Transverse colon (tissue), 4 donors: ENCODE measurements around the gene ELAVL1. TPM values are rescaled to one million over a fixed set of nuclear protein-coding genes. Genes with fewer than 3 reads are reported as not detected.
A peak's percentile ranks its signal among the peaks of the same experiment; 100 is the strongest.

Experiments
- DNase-seq: peaks from one replicate; pipeline ENCODE4 v3.0.0-alpha.2; 2019
- H3K27ac ChIP-seq, 4 donors: fragments of 200-600 bp; sonication (generic); 2 replicates each; pipeline ENCODE4 v1.5.1; 2016 to 2018; ENCODE audit warnings: inconsistent platforms in 4 of 4
- H3K27me3 ChIP-seq: fragments of 200-600 bp; sonication (generic); 2 replicates; pipeline ENCODE4 v1.5.1; 2017; ENCODE audit warnings: inconsistent platforms
- H3K36me3 ChIP-seq, 4 donors: fragments of 200-600 bp; sonication (generic); 2 replicates each; pipeline ENCODE4 v1.5.1; 2017 to 2019; ENCODE audit warnings: inconsistent platforms in 4 of 4
- H3K4me1 ChIP-seq, 4 donors: fragments of 200-600 bp; sonication (generic); 2 replicates each; pipeline ENCODE4 v1.5.1; 2017 to 2020; ENCODE audit warnings: inconsistent platforms in 4 of 4
- H3K4me3 ChIP-seq, 4 donors: fragments of 200-600 bp; sonication (generic); 1 replicate in 1 of 4; 2 replicates in 3 of 4; pipeline versions ENCODE4 v1.5.1 to v1.6.1; 2017 to 2019; ENCODE audit warnings: inconsistent platforms in 4 of 4
- H3K9me3 ChIP-seq, 2 donors: fragments of 200-600 bp; sonication (generic); 2 replicates each; pipeline ENCODE4 v1.5.1; 2017 to 2019; ENCODE audit warnings: inconsistent platforms in 2 of 2
- EP300 ChIP-seq: sonication (generic); formaldehyde crosslinking; IDR thresholded peaks from one replicate; pipeline ENCODE4 v1.6.1; 2017; ENCODE audit warnings: antibody characterized with exemption, low read depth
- POLR2A ChIP-seq: fragments of 450-650 bp; IDR thresholded peaks from one replicate; pipeline ENCODE4 v1.6.1; 2016; ENCODE audit warnings: antibody characterized with exemption, mild to moderate bottlenecking, moderate library complexity
- POLR2AphosphoS5 ChIP-seq, 3 donors: sonication (generic); formaldehyde crosslinking; IDR thresholded peaks; one replicate each; pipeline ENCODE4 v1.6.1; 2016; ENCODE audit warnings: antibody characterized with exemption in 3 of 3
- WGBS, 2 donors: methylation state at CpG; one replicate each; pipeline ENCODE4 v1.1.5; 2018; ENCODE audit warnings: low coverage in 1 of 2; 5-methylcytosine and 5-hydroxymethylcytosine counted together
- in situ Hi-C, 4 donors: fragments of 200-750 bp; cut with MboI; loops; one replicate each; pipeline versions ENCODE4 v1.15.0 to v1.15.1; 2017; ENCODE audit warnings: low sequenced_read_pairs in 3 of 4, low pct_ligation_motif_present in 1 of 4, low pct_unique_long_range_greater_than_20kb in 1 of 4
- intact Hi-C: fragments of 100-400 bp; cut with DNase I; formaldehyde crosslinking; loops from one replicate; pipeline ENCODE4 v1.15.1; 2023; ENCODE audit warnings: low total_unique reads
- total RNA-seq, 4 donors: library from RNA; depleted of rRNA; stranded (reverse); fragments of >200 nt; gene quantifications; one replicate each; pipeline ENCODE4 v1.1.0, GENCODE V29; 2016
- TF ChIP-seq, protein P1 (sequence below), 5 experiments: fragments of 200-600 bp in 3 of 5; fragments of 450-650 bp in 2 of 5; sonication (generic) in 3 of 5; IDR thresholded peaks; 1 replicate in 2 of 5; 2 replicates in 3 of 5; pipeline ENCODE4 v1.5.1; 2016 to 2017; ENCODE audit warnings: antibody characterized with exemption in 5 of 5, inconsistent platforms in 3 of 5, mild to moderate bottlenecking in 2 of 5, moderate library complexity in 1 of 5

ELAVL1 gene
- total RNA-seq, 4 donors from 2014 or later: 11.9 to 101 (median 22.4) TPM

DNA sequence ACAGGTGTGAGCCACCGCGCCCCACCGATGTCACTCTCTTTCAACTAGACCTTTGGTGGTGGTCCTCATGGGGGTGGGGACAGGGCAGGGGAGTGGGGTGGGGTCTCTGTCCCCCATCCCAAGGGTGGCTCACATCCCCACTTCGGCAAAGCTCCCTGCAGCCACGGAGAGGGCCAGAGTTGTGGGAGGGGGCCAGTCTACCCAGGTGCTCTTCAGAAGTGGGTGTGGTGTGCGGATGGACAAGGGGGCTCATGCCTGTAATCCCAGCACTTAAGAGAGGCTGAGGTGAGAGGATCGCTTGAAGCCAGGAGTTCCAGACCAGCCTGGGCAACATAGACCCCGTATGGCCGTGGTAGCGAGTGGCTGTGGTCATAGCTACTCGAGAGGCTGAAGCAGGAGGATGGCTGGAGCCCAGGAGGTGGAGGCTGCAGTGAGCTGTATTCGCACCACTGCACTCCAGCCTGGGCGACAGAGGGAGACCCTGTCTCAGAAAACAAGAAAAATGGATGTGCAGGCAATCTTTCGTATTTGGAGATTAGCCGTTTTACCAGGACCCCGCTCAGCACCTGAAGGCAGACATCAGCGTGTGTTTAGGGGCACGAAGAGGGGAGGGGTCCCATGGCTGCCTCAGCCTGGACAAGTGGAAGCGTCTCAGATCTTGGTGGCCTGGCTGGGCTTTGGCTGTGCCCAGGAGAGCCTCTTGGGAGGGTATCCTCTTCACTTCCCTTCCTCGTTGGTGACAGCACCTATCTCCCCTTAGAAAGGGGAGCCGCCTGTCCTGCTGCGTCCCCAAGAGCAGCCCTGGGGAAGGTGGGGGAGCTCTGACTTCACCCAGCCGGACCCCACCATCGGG is 90.0 kb downstream of the ELAVL1 start:
- WGBS, 2 donors: 42% methylated on average over 23 of the region's 24 CpGs; no CpG with 5 or more reads in 1 of the 2 donors
- peak overlapping the region in 2 of 4 donors; percentile 33 to 41 for H3K4me3 ChIP-seq
- intact Hi-C loops (no loop called here), in situ Hi-C loops (no loop called here)
- peaks cover 59% of the 10 kb centered on the region for H3K27me3 ChIP-seq
- no peak overlapping the region for H3K27ac ChIP-seq
- peaks cover 0 to 24% (median 12%) of the 10 kb centered on the region in 4 donors for H3K36me3 ChIP-seq
- H3K9me3 ChIP-seq: no peaks in the 10 kb centered on the region
- TF ChIP-seq EP300 (no peak), POLR2AphosphoS5 (IDR thresholded peaks at IDR 0.05) (no peak), POLR2A (no peak)
- TF ChIP-seq, protein P1, sequence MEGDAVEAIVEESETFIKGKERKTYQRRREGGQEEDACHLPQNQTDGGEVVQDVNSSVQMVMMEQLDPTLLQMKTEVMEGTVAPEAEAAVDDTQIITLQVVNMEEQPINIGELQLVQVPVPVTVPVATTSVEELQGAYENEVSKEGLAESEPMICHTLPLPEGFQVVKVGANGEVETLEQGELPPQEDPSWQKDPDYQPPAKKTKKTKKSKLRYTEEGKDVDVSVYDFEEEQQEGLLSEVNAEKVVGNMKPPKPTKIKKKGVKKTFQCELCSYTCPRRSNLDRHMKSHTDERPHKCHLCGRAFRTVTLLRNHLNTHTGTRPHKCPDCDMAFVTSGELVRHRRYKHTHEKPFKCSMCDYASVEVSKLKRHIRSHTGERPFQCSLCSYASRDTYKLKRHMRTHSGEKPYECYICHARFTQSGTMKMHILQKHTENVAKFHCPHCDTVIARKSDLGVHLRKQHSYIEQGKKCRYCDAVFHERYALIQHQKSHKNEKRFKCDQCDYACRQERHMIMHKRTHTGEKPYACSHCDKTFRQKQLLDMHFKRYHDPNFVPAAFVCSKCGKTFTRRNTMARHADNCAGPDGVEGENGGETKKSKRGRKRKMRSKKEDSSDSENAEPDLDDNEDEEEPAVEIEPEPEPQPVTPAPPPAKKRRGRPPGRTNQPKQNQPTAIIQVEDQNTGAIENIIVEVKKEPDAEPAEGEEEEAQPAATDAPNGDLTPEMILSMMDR (IDR thresholded peaks at IDR 0.05): no peak
- H3K4me1 ChIP-seq: peaks cover 18 to 41% (median 31%) of the 10 kb centered on the region in 4 donors
- no peak for DNase-seq

DNA sequence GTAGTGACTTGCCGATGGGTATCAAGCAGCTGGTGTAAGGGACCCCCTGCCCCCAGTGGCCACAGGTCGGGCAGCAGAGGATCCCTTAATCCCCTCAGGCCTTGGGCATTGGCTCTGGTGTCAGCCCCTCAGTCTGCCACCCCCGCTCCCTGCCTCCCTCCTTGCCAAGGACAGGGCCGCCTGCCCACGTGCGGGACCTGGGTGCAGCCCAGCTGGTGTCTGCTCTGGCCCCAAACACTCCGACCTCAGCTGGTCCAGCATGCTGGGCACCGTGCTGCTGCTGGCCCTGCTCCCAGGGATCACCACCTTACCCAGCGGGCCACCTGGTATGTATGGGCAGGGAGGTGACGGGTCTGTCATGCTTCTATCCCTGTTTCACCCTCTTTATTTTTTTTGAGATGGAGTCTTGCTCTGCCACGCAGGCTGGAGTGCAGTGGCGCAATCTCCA is 90.8 kb downstream of the ELAVL1 start, which contains the start of gene TGFBR3L:
TGFBR3L (plus strand) TSS at position 233 of the 448 bp plus-strand sequence.
- in situ Hi-C loops (no loop called here), intact Hi-C loops (no loop called here)
- Histone ChIP-seq H3K4me1 (peaks cover 15 to 37% (median 28%) of the 10 kb centered on the region in 4 donors), H3K9me3 (no peaks in the 10 kb centered on the region), H3K27ac (no peak within 1 kb of the TSS), H3K36me3 (peaks cover 0 to 29% (median 14%) of the 10 kb centered on the region in 4 donors), H3K27me3 (peaks cover 58% of the 10 kb centered on the region), H3K4me3 (no peak within 1 kb of the TSS)
- WGBS, 2 donors: 71% methylated on average over 9 of the region's 12 CpGs; no CpG with 5 or more reads in 1 of the 2 donors
- no peak for DNase-seq
- TF ChIP-seq EP300 (no peak), POLR2A (peak; percentile 6), POLR2AphosphoS5 (IDR thresholded peaks at IDR 0.05) (peak in 1 of 3 donors; percentile 25)
- TF ChIP-seq, protein P1 (IDR thresholded peaks at IDR 0.05): no peak

DNA sequence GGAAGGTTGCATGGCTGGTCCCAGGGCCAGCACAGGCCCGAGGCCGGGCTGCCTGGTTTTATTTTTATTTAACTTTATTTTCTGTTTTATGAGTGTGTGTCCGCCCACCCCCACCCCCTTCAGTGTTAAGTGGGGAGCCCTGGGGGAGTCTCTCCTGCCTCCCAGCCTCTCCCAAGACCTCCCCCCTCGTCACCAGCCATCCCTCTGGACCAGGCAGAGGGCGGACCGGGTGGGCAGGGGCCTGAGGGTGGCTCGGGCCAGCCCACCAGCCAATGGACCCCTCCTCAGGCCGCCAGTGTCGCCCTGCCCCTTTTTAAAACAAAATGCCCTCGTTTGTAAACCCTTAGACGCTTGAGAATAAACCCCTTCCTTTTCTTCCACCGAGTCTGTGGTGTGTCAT is 91.3 kb downstream of the ELAVL1 start:
- 50% methylated on average over 11 of the region's 12 CpGs; no CpG with 5 or more reads in 1 of the 2 donors for WGBS, 2 donors

DNA sequence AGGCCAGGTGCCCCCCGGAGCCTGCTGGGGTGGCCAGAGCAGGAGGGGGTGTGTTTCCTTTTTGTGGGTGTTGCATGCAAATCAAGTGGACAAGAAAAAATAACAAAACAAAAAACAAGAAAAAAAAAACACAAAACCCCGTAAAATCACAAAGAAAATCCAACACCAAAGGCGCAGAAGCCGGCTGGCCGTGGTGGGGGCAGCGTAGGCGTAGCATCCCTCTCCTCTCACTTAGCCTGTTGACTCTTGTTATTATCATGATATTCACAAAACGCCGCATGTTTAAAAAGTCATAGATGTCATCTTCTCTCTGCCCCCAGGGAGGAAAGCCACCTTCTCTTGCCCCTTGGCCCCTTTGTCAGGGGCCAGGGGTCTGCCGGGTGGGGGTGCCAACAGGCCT is 91.8 kb downstream of the ELAVL1 start:
- TF ChIP-seq POLR2AphosphoS5 (IDR thresholded peaks at IDR 0.05) (no peak), POLR2A (no peak)
- TF ChIP-seq, protein P1 (IDR thresholded peaks at IDR 0.05): no peak
- H3K4me3 ChIP-seq: no peak overlapping the region
- H3K27me3 ChIP-seq: peaks cover 48% of the 10 kb centered on the region
- DNase-seq: no peak
- H3K9me3 ChIP-seq: no peaks in the 10 kb centered on the region
- intact Hi-C loops (no loop called here), in situ Hi-C loops (no loop called here)
- WGBS, 2 donors: 89 to 91% methylated on average over 6 to 10 of the region's 10 CpGs
- H3K27ac ChIP-seq: no peak overlapping the region
- H3K36me3 ChIP-seq: peaks cover 0 to 29% (median 14%) of the 10 kb centered on the region in 4 donors
- peaks cover 13 to 29% (median 22%) of the 10 kb centered on the region in 4 donors for H3K4me1 ChIP-seq

More for the DNA sequence above, 91.3 kb downstream of the ELAVL1 start:
- H3K27me3 ChIP-seq: peaks cover 53% of the 10 kb centered on the region
- no peak overlapping the region for H3K4me3 ChIP-seq
- no peaks in the 10 kb centered on the region for H3K9me3 ChIP-seq
- intact Hi-C loops (no loop called here), in situ Hi-C loops (no loop called here)
- peaks cover 13 to 32% (median 23%) of the 10 kb centered on the region in 4 donors for H3K4me1 ChIP-seq
- no peak for TF ChIP-seq POLR2AphosphoS5 (IDR thresholded peaks at IDR 0.05)
- TF ChIP-seq, protein P1 (IDR thresholded peaks at IDR 0.05): no peak
- no peak for TF ChIP-seq EP300
- no peak for TF ChIP-seq POLR2A
- no peak overlapping the region for H3K27ac ChIP-seq
- peak; percentile 5 for DNase-seq
- H3K36me3 ChIP-seq: peaks cover 0 to 29% (median 14%) of the 10 kb centered on the region in 4 donors
